SK-N-SH treated with all-trans-retinoic acid at 6 μM for 48 hours (cell line): ENCODE results near the gene NTM.

ENCODE experiments used
- ARNTL ChIP-seq: fragments of 450-650 bp; formaldehyde crosslinking; IDR thresholded peaks from 2 replicates; pipeline ENCODE4 v1.5.0; 2020; ENCODE audit warnings: low read depth, mild to moderate bottlenecking, moderate library complexity, borderline replicate concordance
- PPARA ChIP-seq: fragments of 250-450 bp; sonication (Bioruptor Pico); IDR thresholded peaks from 2 replicates; pipeline ENCODE4 v1.5.0; 2020; ENCODE audit warnings: mild to moderate bottlenecking, borderline replicate concordance
- RARB ChIP-seq: fragments of 250-450 bp; sonication (Bioruptor Pico); IDR thresholded peaks from 2 replicates; pipeline ENCODE4 v1.8.0; 2021; ENCODE audit warnings: mild to moderate bottlenecking, moderate library complexity
- TCF4 ChIP-seq: fragments of 250-450 bp; sonication (Bioruptor Pico); IDR thresholded peaks from 2 replicates; pipeline ENCODE4 v1.8.0; 2021; ENCODE audit warnings: mild to moderate bottlenecking, moderate library complexity, borderline replicate concordance
- TOX ChIP-seq: fragments of 250-450 bp; sonication (Bioruptor Pico); IDR thresholded peaks from 2 replicates; pipeline ENCODE4 v1.8.0; 2021; ENCODE audit warnings: mild to moderate bottlenecking, moderate library complexity, borderline replicate concordance
- ZC3H10 ChIP-seq: fragments of 250-450 bp; sonication (Bioruptor Pico); IDR thresholded peaks from 2 replicates; pipeline ENCODE4 v1.5.1; 2021; ENCODE audit warnings: mild to moderate bottlenecking, moderate library complexity
- ZFP3 ChIP-seq: fragments of 250-450 bp; sonication (Bioruptor Pico); IDR thresholded peaks from 2 replicates; pipeline ENCODE4 v1.5.0; 2020; ENCODE audit warnings: mild to moderate bottlenecking, moderate library complexity
- ZNF565 ChIP-seq: fragments of 450-650 bp; formaldehyde crosslinking; conservative IDR thresholded peaks from 2 replicates; pipeline ENCODE4 v1.5.0; 2020; ENCODE audit warnings: low read depth, mild to moderate bottlenecking, moderate library complexity
- ZNF70 ChIP-seq: fragments of 450-650 bp; formaldehyde crosslinking; IDR thresholded peaks from 2 replicates; pipeline ENCODE4 v1.5.0; 2020; ENCODE audit warnings: mild to moderate bottlenecking, moderate library complexity
- TF ChIP-seq, protein P1 (sequence below): fragments of 250-450 bp; sonication (Bioruptor Pico); IDR thresholded peaks from 2 replicates; pipeline ENCODE4 v1.8.0; 2020; ENCODE audit warnings: mild to moderate bottlenecking, moderate library complexity, borderline replicate concordance

- TF ChIP-seq ARNTL (no peak), TOX (CRISPR knock-in tag) (no peak), ZFP3 (CRISPR knock-in tag) (no peak), ZNF565 (no peak), RARB (CRISPR knock-in tag) (no peak), TCF4 (CRISPR knock-in tag) (no peak), PPARA (no peak), ZNF70 (no peak), ZC3H10 (no peak)
- TF ChIP-seq, protein P1, sequence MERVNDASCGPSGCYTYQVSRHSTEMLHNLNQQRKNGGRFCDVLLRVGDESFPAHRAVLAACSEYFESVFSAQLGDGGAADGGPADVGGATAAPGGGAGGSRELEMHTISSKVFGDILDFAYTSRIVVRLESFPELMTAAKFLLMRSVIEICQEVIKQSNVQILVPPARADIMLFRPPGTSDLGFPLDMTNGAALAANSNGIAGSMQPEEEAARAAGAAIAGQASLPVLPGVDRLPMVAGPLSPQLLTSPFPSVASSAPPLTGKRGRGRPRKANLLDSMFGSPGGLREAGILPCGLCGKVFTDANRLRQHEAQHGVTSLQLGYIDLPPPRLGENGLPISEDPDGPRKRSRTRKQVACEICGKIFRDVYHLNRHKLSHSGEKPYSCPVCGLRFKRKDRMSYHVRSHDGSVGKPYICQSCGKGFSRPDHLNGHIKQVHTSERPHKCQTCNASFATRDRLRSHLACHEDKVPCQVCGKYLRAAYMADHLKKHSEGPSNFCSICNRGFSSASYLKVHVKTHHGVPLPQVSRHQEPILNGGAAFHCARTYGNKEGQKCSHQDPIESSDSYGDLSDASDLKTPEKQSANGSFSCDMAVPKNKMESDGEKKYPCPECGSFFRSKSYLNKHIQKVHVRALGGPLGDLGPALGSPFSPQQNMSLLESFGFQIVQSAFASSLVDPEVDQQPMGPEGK (CRISPR knock-in tag), result no peak
These were observed 191.6 kb downstream of the NTM start for GRCh38 chr11:131561972-131562371.
